Stimulated activated memory B cell treated with anti-CD40 and anti-IgM and Interleukin-4, amounts not matched to agents 10 μg/mL and 1 μg/mL and 100 μg/mL, for 72 hours (primary cell): ENCODE measurements around the gene CFAP300.

Experiments
- ATAC-seq: fragments of 150-1000 bp; cut with Tn5 transposase; 2 replicates; pipeline ENCODE4 v1.10.0; 2021
- H3K27ac Mint-ChIP-seq: one replicate; pipeline ENCODE4 v1.8.0; 2022; ENCODE audit warnings: mild to moderate bottlenecking, mixed read lengths
- H3K27me3 Mint-ChIP-seq: one replicate; pipeline ENCODE4 v1.8.0; 2022; ENCODE audit warnings: mixed read lengths
- H3K36me3 Mint-ChIP-seq: one replicate; pipeline ENCODE4 v1.8.0; 2022; ENCODE audit warnings: mixed read lengths
- H3K4me1 Mint-ChIP-seq: one replicate; pipeline ENCODE4 v1.8.0; 2022; ENCODE audit warnings: mixed read lengths
- H3K4me3 Mint-ChIP-seq: one replicate; pipeline ENCODE4 v1.8.0; 2022; ENCODE audit warnings: mild to moderate bottlenecking, moderate library complexity, mixed read lengths
- H3K9me3 Mint-ChIP-seq: one replicate; pipeline ENCODE4 v1.8.0; 2022; ENCODE audit warnings: mixed read lengths

Gene CFAP300

GRCh38 chr11:102047305-102047924 lies at the start of gene CFAP300:
Gene CFAP300, plus strand, starts transcription at chr11:102047437. Its CDS starts 34 bp downstream, at chr11:102047471.
- H3K27me3 Mint-ChIP-seq = peaks cover 44% of the 10 kb centered on the region
- H3K27ac Mint-ChIP-seq = no peak within 1 kb of the TSS
- H3K9me3 Mint-ChIP-seq = peaks cover 5% of the 10 kb centered on the region
- peak; percentile 48 for ATAC-seq
- H3K36me3 Mint-ChIP-seq = no peaks in the 10 kb centered on the region
- H3K4me1 Mint-ChIP-seq = peaks cover 11% of the 10 kb centered on the region
- peak within 1 kb of the TSS; percentile 71 for H3K4me3 Mint-ChIP-seq

- Mint-ChIP-seq H3K36me3 (peaks cover 6% of the 10 kb centered on the region), H3K4me1 (no peaks in the 10 kb centered on the region), H3K4me3 (no peak overlapping the region), H3K27ac (no peak overlapping the region), H3K9me3 (no peaks in the 10 kb centered on the region), H3K27me3 (no peaks in the 10 kb centered on the region)
- peak; percentile 36 for ATAC-seq
These were observed 45.4 kb upstream of the CFAP300 start for GRCh38 chr11:102001657-102002338.

- H3K9me3 Mint-ChIP-seq = no peaks in the 10 kb centered on the region
- no peaks in the 10 kb centered on the region for H3K4me1 Mint-ChIP-seq
- no peak for ATAC-seq
- no peak overlapping the region for H3K4me3 Mint-ChIP-seq
- peaks cover 6% of the 10 kb centered on the region for H3K36me3 Mint-ChIP-seq
- H3K27me3 Mint-ChIP-seq = no peaks in the 10 kb centered on the region
- H3K27ac Mint-ChIP-seq = no peak overlapping the region
These were observed 43.0 kb upstream of the CFAP300 start for GRCh38 chr11:102004220-102004619.

GRCh38 chr11:102005306-102005705 lies 41.9 kb upstream of the CFAP300 start:
- Mint-ChIP-seq H3K36me3 (peaks cover 3% of the 10 kb centered on the region), H3K4me3 (no peak overlapping the region), H3K9me3 (no peaks in the 10 kb centered on the region), H3K4me1 (no peaks in the 10 kb centered on the region), H3K27ac (no peak overlapping the region), H3K27me3 (peaks cover 8% of the 10 kb centered on the region)
- no peak for ATAC-seq

GRCh38 chr11:102006835-102007566 lies 40.2 kb upstream of the CFAP300 start:
- Mint-ChIP-seq H3K36me3 (no peaks in the 10 kb centered on the region), H3K9me3 (no peaks in the 10 kb centered on the region)

GRCh38 chr11:102007567-102008437 lies 39.4 kb upstream of the CFAP300 start:
- H3K27ac Mint-ChIP-seq = no peak overlapping the region
- H3K27me3 Mint-ChIP-seq = peaks cover 13% of the 10 kb centered on the region
- H3K9me3 Mint-ChIP-seq = no peaks in the 10 kb centered on the region
- no peaks in the 10 kb centered on the region for H3K4me1 Mint-ChIP-seq
- H3K4me3 Mint-ChIP-seq = no peak overlapping the region
- ATAC-seq = no peak
- H3K36me3 Mint-ChIP-seq = no peaks in the 10 kb centered on the region

More at GRCh38 chr11:102006835-102007566, 40.2 kb upstream of the CFAP300 start:
- Mint-ChIP-seq H3K27me3 (peaks cover 13% of the 10 kb centered on the region), H3K4me1 (no peaks in the 10 kb centered on the region), H3K27ac (no peak overlapping the region), H3K4me3 (no peak overlapping the region)
- ATAC-seq = no peak

GRCh38 chr11:102010776-102011494 lies 36.3 kb upstream of the CFAP300 start:
- Mint-ChIP-seq H3K9me3 (no peaks in the 10 kb centered on the region), H3K4me3 (no peak overlapping the region), H3K27me3 (peaks cover 32% of the 10 kb centered on the region), H3K36me3 (no peaks in the 10 kb centered on the region), H3K4me1 (no peaks in the 10 kb centered on the region), H3K27ac (no peak overlapping the region)
- no peak for ATAC-seq

GRCh38 chr11:102012946-102013345 lies 34.3 kb upstream of the CFAP300 start:
- H3K9me3 Mint-ChIP-seq = no peaks in the 10 kb centered on the region
- peaks cover 32% of the 10 kb centered on the region for H3K27me3 Mint-ChIP-seq
- H3K4me3 Mint-ChIP-seq = no peak overlapping the region
- H3K36me3 Mint-ChIP-seq = no peaks in the 10 kb centered on the region
- H3K4me1 Mint-ChIP-seq = no peaks in the 10 kb centered on the region
- H3K27ac Mint-ChIP-seq = no peak overlapping the region
- ATAC-seq = no peak

GRCh38 chr11:102014756-102015155 lies 32.5 kb upstream of the CFAP300 start:
- no peak overlapping the region for H3K4me3 Mint-ChIP-seq

GRCh38 chr11:102017026-102017425 lies 30.2 kb upstream of the CFAP300 start:
- ATAC-seq = no peak
- H3K27ac Mint-ChIP-seq = no peak overlapping the region
- no peaks in the 10 kb centered on the region for H3K9me3 Mint-ChIP-seq

More at GRCh38 chr11:102014756-102015155, 32.5 kb upstream of the CFAP300 start:
- no peaks in the 10 kb centered on the region for H3K36me3 Mint-ChIP-seq
- H3K27me3 Mint-ChIP-seq = peaks cover 30% of the 10 kb centered on the region
- no peak for ATAC-seq
- H3K4me1 Mint-ChIP-seq = no peaks in the 10 kb centered on the region
- no peaks in the 10 kb centered on the region for H3K9me3 Mint-ChIP-seq
- H3K27ac Mint-ChIP-seq = no peak overlapping the region

GRCh38 chr11:102026217-102026616 lies 21.0 kb upstream of the CFAP300 start:
- Mint-ChIP-seq H3K27ac (no peak overlapping the region), H3K36me3 (no peaks in the 10 kb centered on the region), H3K4me1 (no peaks in the 10 kb centered on the region), H3K4me3 (no peak overlapping the region), H3K27me3 (peaks cover 57% of the 10 kb centered on the region), H3K9me3 (no peaks in the 10 kb centered on the region)
- ATAC-seq = no peak

More at GRCh38 chr11:102017026-102017425, 30.2 kb upstream of the CFAP300 start:
- H3K4me3 Mint-ChIP-seq = no peak overlapping the region
- H3K27me3 Mint-ChIP-seq = peaks cover 19% of the 10 kb centered on the region
- no peaks in the 10 kb centered on the region for H3K4me1 Mint-ChIP-seq
- no peaks in the 10 kb centered on the region for H3K36me3 Mint-ChIP-seq

GRCh38 chr11:102026959-102027358 lies 20.3 kb upstream of the CFAP300 start:
- Mint-ChIP-seq H3K4me3 (no peak overlapping the region), H3K4me1 (no peaks in the 10 kb centered on the region), H3K27ac (no peak overlapping the region), H3K27me3 (peaks cover 57% of the 10 kb centered on the region), H3K9me3 (no peaks in the 10 kb centered on the region), H3K36me3 (no peaks in the 10 kb centered on the region)
- ATAC-seq = no peak

GRCh38 chr11:102036757-102037156 lies 10.5 kb upstream of the CFAP300 start:
- ATAC-seq = no peak
- Mint-ChIP-seq H3K9me3 (peaks cover 2% of the 10 kb centered on the region), H3K27me3 (peaks cover 48% of the 10 kb centered on the region), H3K36me3 (no peaks in the 10 kb centered on the region), H3K4me1 (no peaks in the 10 kb centered on the region), H3K27ac (no peak overlapping the region), H3K4me3 (no peak overlapping the region)

GRCh38 chr11:102046841-102047240 lies 396 bp upstream of the CFAP300 start:
- H3K27me3 Mint-ChIP-seq = peaks cover 44% of the 10 kb centered on the region
- H3K27ac Mint-ChIP-seq = no peak overlapping the region
- no peak for ATAC-seq
- H3K9me3 Mint-ChIP-seq = peaks cover 5% of the 10 kb centered on the region
- no peaks in the 10 kb centered on the region for H3K36me3 Mint-ChIP-seq
- H3K4me3 Mint-ChIP-seq = peak overlapping the region; percentile 71
- peaks cover 11% of the 10 kb centered on the region for H3K4me1 Mint-ChIP-seq
